SJSA1 (cell line): ENCODE data around the gene ADCY1. TPM values are rescaled to one million over a fixed set of nuclear protein-coding genes. Genes with fewer than 3 reads are reported as not detected.
"Not testable (repeated sequence)": the region's sequence is repeated elsewhere in the genome, so short reads cannot be mapped to it uniquely, and the experiment has no call there.

Experiments used
- DNase-seq, 2 experiments: peaks; one replicate each; pipeline ENCODE4 v3.0.0-alpha.2; 2015 to 2020; ENCODE audit warnings: low spot score in 2 of 2, low read depth in 1 of 2
- H3K27ac ChIP-seq: fragments of 250-450 bp; sonication (Bioruptor Pico); 2 replicates; pipeline ENCODE4 v1.5.1; 2020; ENCODE audit warnings: mild to moderate bottlenecking, moderate library complexity
- H3K27me3 ChIP-seq: fragments of 250-450 bp; sonication (Bioruptor Pico); replicated peaks from 2 replicates; pipeline ENCODE4 v1.5.1; 2020; ENCODE audit warnings: mild to moderate bottlenecking, moderate library complexity
- H3K36me3 ChIP-seq: fragments of 250-450 bp; sonication (Bioruptor Pico); 2 replicates; pipeline ENCODE4 v1.5.1; 2020; ENCODE audit warnings: mild to moderate bottlenecking
- H3K4me1 ChIP-seq: fragments of 250-450 bp; sonication (Bioruptor Pico); replicated peaks from 2 replicates; pipeline ENCODE4 v1.6.1; 2021; ENCODE audit warnings: mild to moderate bottlenecking
- H3K4me3 ChIP-seq: fragments of 250-450 bp; sonication (Bioruptor Pico); 2 replicates; pipeline ENCODE4 v1.5.1; 2020; ENCODE audit warnings: mild to moderate bottlenecking
- H3K9me3 ChIP-seq: fragments of 250-450 bp; sonication (Bioruptor Pico); replicated peaks from 2 replicates; pipeline ENCODE4 v1.5.1; 2020; ENCODE audit warnings: mild to moderate bottlenecking
- total RNA-seq: library from RNA; depleted of rRNA; stranded (reverse); fragments of >200 nt; shearing (Covaris generic); gene quantifications from 2 replicates; pipeline ENCODE4 v1.2.3, GENCODE V29; 2014

ADCY1 gene
- total RNA-seq, 1 experiment from 2014 or later, result 0.05 TPM

GRCh38 chr7:45713669-45714520 is 139.7 kb downstream of the ADCY1 start:
- Histone ChIP-seq H3K27ac (no peak overlapping the region), H3K36me3 (no peaks in the 10 kb centered on the region), H3K4me1 (no peaks in the 10 kb centered on the region), H3K4me3 (no peak overlapping the region), H3K9me3 (no peaks in the 10 kb centered on the region), H3K27me3 (no peaks in the 10 kb centered on the region)
- DNase-seq, result peak in 1 of 2 experiments; percentile 28

GRCh38 chr7:45714521-45714820 is 140.3 kb downstream of the ADCY1 start:
- no peak overlapping the region for H3K27ac ChIP-seq
- DNase-seq, result peak in 1 of 2 experiments; percentile 22
- H3K4me3 ChIP-seq, result no peak overlapping the region
- H3K27me3 ChIP-seq, result no peaks in the 10 kb centered on the region
- no peaks in the 10 kb centered on the region for H3K9me3 ChIP-seq
- no peaks in the 10 kb centered on the region for H3K4me1 ChIP-seq
- no peaks in the 10 kb centered on the region for H3K36me3 ChIP-seq

- Histone ChIP-seq H3K36me3 (no peaks in the 10 kb centered on the region), H3K4me1 (no peaks in the 10 kb centered on the region), H3K4me3 (no peak overlapping the region), H3K27ac (no peak overlapping the region), H3K27me3 (no peaks in the 10 kb centered on the region), H3K9me3 (no peaks in the 10 kb centered on the region)
- peak in 1 of 2 experiments; percentile 28 for DNase-seq
Measured at GRCh38 chr7:45715471-45716352, 141.5 kb downstream of the ADCY1 start.

- Histone ChIP-seq H3K4me1 (no peaks in the 10 kb centered on the region), H3K4me3 (no peak overlapping the region), H3K36me3 (no peaks in the 10 kb centered on the region), H3K27me3 (no peaks in the 10 kb centered on the region), H3K27ac (no peak overlapping the region), H3K9me3 (no peaks in the 10 kb centered on the region)
- peak in 1 of 2 experiments; percentile 41 for DNase-seq
Measured at GRCh38 chr7:45716380-45717203, 142.4 kb downstream of the ADCY1 start.

- no peak overlapping the region for H3K4me3 ChIP-seq
- no peaks in the 10 kb centered on the region for H3K27me3 ChIP-seq
- DNase-seq, result peak in 1 of 2 experiments; percentile 24
- H3K4me1 ChIP-seq, result no peaks in the 10 kb centered on the region
- no peaks in the 10 kb centered on the region; the same call in 1 of the 2 replicates for H3K36me3 ChIP-seq
- no peaks in the 10 kb centered on the region for H3K9me3 ChIP-seq
- H3K27ac ChIP-seq, result no peak overlapping the region
Measured at GRCh38 chr7:45717537-45718235, 143.5 kb downstream of the ADCY1 start.

GRCh38 chr7:45718464-45719330 is 144.5 kb downstream of the ADCY1 start:
- H3K4me1 ChIP-seq, result no peaks in the 10 kb centered on the region
- H3K27me3 ChIP-seq, result no peaks in the 10 kb centered on the region
- no peaks in the 10 kb centered on the region for H3K9me3 ChIP-seq
- H3K4me3 ChIP-seq, result no peak overlapping the region
- peaks cover 9% of the 10 kb centered on the region for H3K36me3 ChIP-seq
- DNase-seq, result peak in 1 of 2 experiments; percentile 30
- no peak overlapping the region for H3K27ac ChIP-seq

- Histone ChIP-seq H3K27ac (no peak overlapping the region), H3K4me3 (no peak overlapping the region)
- DNase-seq, result peak in 1 of 2 experiments; percentile 18
Measured at GRCh38 chr7:45720989-45721388, 146.8 kb downstream of the ADCY1 start.

GRCh38 chr7:45721686-45722598 is 147.8 kb downstream of the ADCY1 start:
- DNase-seq, result no peak
- Histone ChIP-seq H3K4me1 (no peaks in the 10 kb centered on the region), H3K9me3 (no peaks in the 10 kb centered on the region), H3K36me3 (peaks cover 33% of the 10 kb centered on the region), H3K4me3 (no peak overlapping the region), H3K27ac (no peak overlapping the region), H3K27me3 (no peaks in the 10 kb centered on the region)

More at GRCh38 chr7:45720989-45721388, 146.8 kb downstream of the ADCY1 start:
- no peaks in the 10 kb centered on the region for H3K9me3 ChIP-seq
- H3K36me3 ChIP-seq, result peaks cover 28% of the 10 kb centered on the region
- no peaks in the 10 kb centered on the region for H3K4me1 ChIP-seq
- H3K27me3 ChIP-seq, result no peaks in the 10 kb centered on the region

GRCh38 chr7:45725231-45725630 is 151.1 kb downstream of the ADCY1 start:
- H3K4me1 ChIP-seq, result not testable (repeated sequence)

GRCh38 chr7:45726883-45727282 is 152.7 kb downstream of the ADCY1 start:
- Histone ChIP-seq H3K4me3 (no peak overlapping the region), H3K4me1 (no peaks in the 10 kb centered on the region), H3K9me3 (no peaks in the 10 kb centered on the region), H3K27ac (no peak overlapping the region), H3K27me3 (no peaks in the 10 kb centered on the region), H3K36me3 (peaks cover 38% of the 10 kb centered on the region)
- DNase-seq, result no peak

More at GRCh38 chr7:45725231-45725630, 151.1 kb downstream of the ADCY1 start:
- peaks cover 38% of the 10 kb centered on the region for H3K36me3 ChIP-seq
- not testable (repeated sequence) for H3K27me3 ChIP-seq, DNase-seq, H3K9me3 ChIP-seq, H3K27ac ChIP-seq, H3K4me3 ChIP-seq

- H3K4me3 ChIP-seq, H3K9me3 ChIP-seq, H3K27ac ChIP-seq, H3K36me3 ChIP-seq, H3K27me3 ChIP-seq, H3K4me1 ChIP-seq: not testable (repeated sequence)
- peak in 1 of 2 experiments; percentile 44 for DNase-seq
Measured at GRCh38 chr7:45731692-45732443, 157.7 kb downstream of the ADCY1 start.
